H1 (cell line): ENCODE results near the gene BMPR1A.

Experiments used
- CEBPB ChIP-seq: IDR thresholded peaks from 2 replicates; pipeline ENCODE4 v1.6.1; 2012; ENCODE audit warnings: low read depth, low read length
- CHD1 ChIP-seq: IDR thresholded peaks from 2 replicates; pipeline ENCODE4 v1.6.1; 2012; ENCODE audit warnings: low read depth, low read length, improper control_type of control experiment
- EZH2 ChIP-seq: fragments of 200-600 bp; sonication (generic); IDR thresholded peaks from 2 replicates; pipeline ENCODE4 v1.7.1; 2012; ENCODE audit warnings: low read depth, mild to moderate bottlenecking, moderate library complexity, low read length, inconsistent platforms; ENCODE audit not compliant: severe bottlenecking
- KDM1A ChIP-seq: fragments of 200-600, 300-600 bp; sonication (generic); IDR thresholded peaks from 2 replicates; pipeline ENCODE4 v1.7.1; 2016; ENCODE audit warnings: mild to moderate bottlenecking, low read length, borderline replicate concordance
- POLR2A ChIP-seq, 2 experiments: IDR thresholded peaks; 1 replicate in 1 of 2; 2 replicates in 1 of 2; pipeline ENCODE4 v1.6.1; 2011; ENCODE audit warnings: low read depth in 2 of 2, low read length in 2 of 2, mild to moderate bottlenecking in 2 of 2; ENCODE audit errors: control extremely low read depth in 1 of 2
- POLR2AphosphoS5 ChIP-seq: IDR thresholded peaks from 2 replicates; pipeline ENCODE4 v1.6.1; 2011; ENCODE audit warnings: low read depth, low read length
- SRF ChIP-seq: IDR thresholded peaks from 2 replicates; pipeline ENCODE4 v1.6.1; 2011; ENCODE audit warnings: mild to moderate bottlenecking, low read depth, low read length, moderate library complexity
- SUZ12 ChIP-seq: fragments of 200-600 bp; sonication (generic); IDR thresholded peaks from 2 replicates; pipeline ENCODE4 v1.6.1; 2012; ENCODE audit warnings: mild to moderate bottlenecking, inconsistent platforms, low read length, moderate library complexity, mixed read lengths
- TEAD4 ChIP-seq: IDR thresholded peaks from 2 replicates; pipeline ENCODE4 v1.6.1; 2012; ENCODE audit warnings: low read depth, low read length, inconsistent platforms, mixed read lengths
- ZNF274 ChIP-seq: IDR thresholded peaks from 2 replicates; pipeline ENCODE4 v1.7.0; 2012; ENCODE audit warnings: low read length, borderline replicate concordance; ENCODE audit errors: extremely low read depth
- TF ChIP-seq, protein P1 (sequence below), 3 experiments: IDR thresholded peaks; 1 replicate in 2 of 3; 2 replicates in 1 of 3; pipeline versions ENCODE4 v1.5.1 to v1.6.1; 2011; ENCODE audit warnings: low read length in 3 of 3, mild to moderate bottlenecking in 3 of 3, inconsistent platforms in 2 of 3, low read depth in 1 of 3, moderate library complexity in 1 of 3; ENCODE audit not compliant: insufficient read depth in 1 of 3; ENCODE audit errors: control extremely low read depth in 1 of 3
- TF ChIP-seq, protein P2 (sequence below): IDR thresholded peaks from 2 replicates; pipeline ENCODE4 v1.6.1; 2011; ENCODE audit warnings: low read depth, mild to moderate bottlenecking, low read length; ENCODE audit not compliant: insufficient read depth

DNA sequence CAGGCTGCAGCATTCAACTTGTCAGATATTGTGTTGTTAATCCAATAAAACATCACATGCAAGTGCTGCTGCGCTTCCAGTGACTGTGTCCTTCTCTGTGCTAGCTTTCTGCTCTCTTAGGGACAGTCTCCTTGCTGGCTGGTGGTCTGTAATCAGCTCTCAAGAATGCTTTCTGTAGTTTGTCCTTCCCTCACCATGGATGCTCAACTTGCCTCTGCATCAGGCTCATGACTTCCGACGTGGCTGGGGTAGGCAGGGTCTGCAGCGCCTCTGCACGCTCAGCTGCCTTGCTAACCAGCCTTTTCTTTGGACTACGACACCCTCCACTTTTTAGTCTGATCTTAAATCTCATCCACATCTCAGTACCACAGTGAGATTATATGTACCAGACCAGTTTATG lies 142.7 kb downstream of the BMPR1A start:
- TF ChIP-seq, protein P1, sequence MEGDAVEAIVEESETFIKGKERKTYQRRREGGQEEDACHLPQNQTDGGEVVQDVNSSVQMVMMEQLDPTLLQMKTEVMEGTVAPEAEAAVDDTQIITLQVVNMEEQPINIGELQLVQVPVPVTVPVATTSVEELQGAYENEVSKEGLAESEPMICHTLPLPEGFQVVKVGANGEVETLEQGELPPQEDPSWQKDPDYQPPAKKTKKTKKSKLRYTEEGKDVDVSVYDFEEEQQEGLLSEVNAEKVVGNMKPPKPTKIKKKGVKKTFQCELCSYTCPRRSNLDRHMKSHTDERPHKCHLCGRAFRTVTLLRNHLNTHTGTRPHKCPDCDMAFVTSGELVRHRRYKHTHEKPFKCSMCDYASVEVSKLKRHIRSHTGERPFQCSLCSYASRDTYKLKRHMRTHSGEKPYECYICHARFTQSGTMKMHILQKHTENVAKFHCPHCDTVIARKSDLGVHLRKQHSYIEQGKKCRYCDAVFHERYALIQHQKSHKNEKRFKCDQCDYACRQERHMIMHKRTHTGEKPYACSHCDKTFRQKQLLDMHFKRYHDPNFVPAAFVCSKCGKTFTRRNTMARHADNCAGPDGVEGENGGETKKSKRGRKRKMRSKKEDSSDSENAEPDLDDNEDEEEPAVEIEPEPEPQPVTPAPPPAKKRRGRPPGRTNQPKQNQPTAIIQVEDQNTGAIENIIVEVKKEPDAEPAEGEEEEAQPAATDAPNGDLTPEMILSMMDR (IDR thresholded peaks at IDR 0.05; ENCODE audit: control extremely low read depth in 1 of 3, insufficient read depth in 1 of 3, low read depth in 1 of 3, low read length in 3 of 3): no peak
- TF ChIP-seq POLR2AphosphoS5: no peak
- TF ChIP-seq KDM1A: no peak
- TF ChIP-seq ZNF274: no peak
- no peak for TF ChIP-seq CEBPB
- TF ChIP-seq, protein P2, sequence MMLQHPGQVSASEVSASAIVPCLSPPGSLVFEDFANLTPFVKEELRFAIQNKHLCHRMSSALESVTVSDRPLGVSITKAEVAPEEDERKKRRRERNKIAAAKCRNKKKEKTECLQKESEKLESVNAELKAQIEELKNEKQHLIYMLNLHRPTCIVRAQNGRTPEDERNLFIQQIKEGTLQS: no peak
- TF ChIP-seq EZH2: no peak
- TF ChIP-seq SUZ12: no peak
- TF ChIP-seq SRF: no peak
- no peak for TF ChIP-seq POLR2A (IDR thresholded peaks at IDR 0.05; ENCODE audit: control extremely low read depth in 1 of 2, low read depth in 2 of 2, low read length in 2 of 2)
- no peak for TF ChIP-seq CHD1
- no peak for TF ChIP-seq TEAD4
